GM19351 (cell line): Measurements from ENCODE around the gene BMP8B.

Experiments used
- ATAC-seq: cut with Tn5 transposase; IDR thresholded peaks from one replicate; pipeline ENCODE4 v1.9.1; 2021; ENCODE audit warnings: mild to moderate bottlenecking, moderate library complexity; ENCODE audit not compliant: unreplicated experiment

BMP8B gene

DNA sequence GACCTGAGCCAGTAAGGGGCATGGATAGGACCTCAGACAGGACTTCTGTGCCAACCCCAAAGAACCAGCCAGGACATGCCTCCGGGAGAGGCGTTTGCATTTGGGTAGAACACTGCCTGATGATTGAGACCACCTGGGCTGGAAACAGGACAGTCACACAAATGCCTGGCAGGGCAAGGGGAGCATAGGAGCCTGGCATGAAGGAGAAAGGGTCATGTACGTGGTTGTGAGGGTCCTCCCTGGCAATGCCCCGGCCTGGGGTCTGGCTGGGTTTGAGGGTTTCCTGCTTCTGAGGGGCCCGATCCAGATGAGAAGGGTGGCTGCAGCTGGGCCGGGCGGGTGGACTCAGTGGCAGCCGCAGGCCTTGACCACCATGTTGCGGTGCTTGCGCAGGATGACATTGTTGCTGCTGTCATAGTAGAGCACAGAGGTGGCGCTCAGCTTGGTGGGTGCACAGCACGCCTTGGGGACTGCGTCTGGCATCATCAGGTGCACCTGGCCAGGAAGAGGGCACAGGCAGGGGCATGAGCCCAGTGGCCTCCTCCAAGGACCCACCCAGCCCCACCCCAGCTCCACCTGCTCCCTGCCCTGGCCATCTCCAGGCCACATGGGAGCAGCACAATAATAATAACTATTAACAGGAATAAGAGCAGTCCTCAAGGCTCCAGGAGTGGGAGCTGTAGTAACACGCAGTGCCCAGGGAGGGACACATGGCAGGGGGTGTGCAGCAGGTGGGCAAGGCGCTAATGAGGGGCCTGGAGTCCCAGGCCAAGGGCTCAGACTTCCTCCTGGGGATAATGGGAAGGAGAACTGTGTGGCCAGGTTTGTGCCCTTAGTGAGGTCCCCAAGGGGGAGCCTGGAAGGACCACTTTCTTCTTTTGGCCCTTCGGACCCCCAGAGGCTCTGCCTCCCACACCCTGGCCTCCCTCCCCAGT, 28.3 kb downstream of the BMP8B start:
- ATAC-seq, result no peak

- no peak for ATAC-seq
These were observed 29.3 kb downstream of the BMP8B start for GRCh38 chr1:39759436-39759726.

DNA sequence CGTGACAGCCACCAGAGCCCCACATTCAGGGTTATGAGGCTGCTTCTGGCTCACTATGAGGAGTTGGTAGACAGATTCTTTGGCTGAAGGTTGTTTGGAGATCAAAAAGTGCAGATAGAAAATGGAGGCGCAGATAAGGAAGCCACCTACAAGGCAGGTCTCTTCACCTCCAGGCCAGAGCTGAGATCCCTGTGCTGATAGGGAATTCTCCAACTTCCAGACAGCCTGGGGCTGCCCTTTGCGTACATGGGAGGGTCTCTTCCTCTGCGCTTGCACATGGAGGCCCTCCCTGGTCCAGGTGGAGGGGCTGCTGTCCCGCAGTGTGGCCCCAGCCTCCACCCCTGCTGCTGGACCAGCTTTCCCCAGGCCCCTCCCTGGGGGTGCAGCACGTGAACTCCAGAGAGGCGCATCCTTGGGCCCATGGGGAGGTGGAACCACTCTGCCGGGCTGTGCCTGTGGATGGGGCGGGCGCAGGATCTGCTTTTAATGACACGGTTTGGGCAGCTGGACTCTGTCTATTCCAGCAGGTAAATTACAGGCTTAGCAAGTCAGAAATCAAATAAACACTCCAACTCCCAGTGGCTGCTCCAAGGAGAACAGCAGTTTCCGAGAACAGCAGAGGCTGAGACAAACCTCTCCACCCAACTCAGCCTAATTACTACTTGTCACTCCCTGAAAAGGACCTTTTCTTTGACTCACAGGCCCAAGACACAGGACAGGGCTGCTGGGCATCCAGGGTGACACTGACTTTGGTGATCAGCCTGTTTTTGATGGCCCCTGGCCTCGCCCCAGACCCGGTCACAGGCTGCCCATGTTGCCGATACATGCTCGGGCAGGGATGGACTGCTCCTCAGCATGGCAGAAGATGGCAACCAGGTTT, 29.9 kb downstream of the BMP8B start:
- no peak for ATAC-seq

DNA sequence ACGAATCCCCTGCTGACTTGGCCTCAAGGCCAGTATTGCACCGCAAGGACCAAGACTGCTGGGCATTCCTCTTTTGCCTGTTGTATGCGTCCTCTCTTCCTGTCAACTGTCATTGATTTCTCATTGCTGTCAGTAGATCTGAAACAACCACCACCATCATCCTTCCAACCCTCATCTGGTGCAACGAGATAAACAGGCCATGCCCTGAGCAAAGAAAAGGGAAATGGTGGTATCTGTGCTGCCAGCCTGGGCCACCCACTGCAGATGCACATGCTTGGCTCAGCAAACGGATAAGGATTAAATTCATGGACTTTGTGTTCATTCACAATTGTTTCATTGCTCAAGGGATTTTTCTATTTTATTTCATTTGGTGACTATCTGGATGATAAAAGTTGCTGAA, 31.2 kb downstream of the BMP8B start:
- ATAC-seq, result no peak

DNA sequence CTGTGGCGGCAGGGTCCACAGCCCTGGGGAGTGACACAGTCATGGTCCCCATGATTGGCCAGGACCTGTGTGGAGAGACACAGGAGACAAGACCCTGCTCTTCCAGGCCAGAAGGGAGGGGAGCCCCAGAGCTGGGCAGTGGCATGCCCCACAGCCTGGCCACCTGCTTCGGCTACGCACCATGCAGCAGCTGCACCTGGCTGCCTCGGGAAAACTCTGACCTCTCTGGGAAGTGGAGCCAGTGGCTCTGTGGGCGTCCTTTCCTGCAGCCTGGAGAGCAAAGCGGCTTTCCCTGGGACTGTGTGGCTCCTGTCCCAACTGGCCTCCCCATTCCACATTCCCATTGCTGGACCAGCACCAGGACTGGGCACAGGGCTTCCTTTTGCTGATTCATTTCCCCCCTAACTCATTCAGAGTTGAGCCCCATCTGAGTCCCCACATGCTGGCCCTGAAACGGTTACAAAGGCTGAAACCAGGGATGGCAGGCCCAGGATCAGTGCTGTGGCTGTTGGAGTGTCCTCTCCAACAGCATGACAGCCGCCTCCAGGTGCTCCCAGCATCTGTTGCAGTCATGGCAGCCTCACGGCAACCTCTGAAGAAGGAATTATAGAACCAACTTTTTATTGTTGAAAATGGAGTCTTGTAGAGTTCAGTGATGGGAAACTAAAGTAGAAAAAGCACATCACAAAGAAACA, 32.6 kb downstream of the BMP8B start:
- no peak for ATAC-seq

GRCh38 chr1:39754906-39755504, 33.7 kb downstream of the BMP8B start:
- no peak for ATAC-seq

DNA sequence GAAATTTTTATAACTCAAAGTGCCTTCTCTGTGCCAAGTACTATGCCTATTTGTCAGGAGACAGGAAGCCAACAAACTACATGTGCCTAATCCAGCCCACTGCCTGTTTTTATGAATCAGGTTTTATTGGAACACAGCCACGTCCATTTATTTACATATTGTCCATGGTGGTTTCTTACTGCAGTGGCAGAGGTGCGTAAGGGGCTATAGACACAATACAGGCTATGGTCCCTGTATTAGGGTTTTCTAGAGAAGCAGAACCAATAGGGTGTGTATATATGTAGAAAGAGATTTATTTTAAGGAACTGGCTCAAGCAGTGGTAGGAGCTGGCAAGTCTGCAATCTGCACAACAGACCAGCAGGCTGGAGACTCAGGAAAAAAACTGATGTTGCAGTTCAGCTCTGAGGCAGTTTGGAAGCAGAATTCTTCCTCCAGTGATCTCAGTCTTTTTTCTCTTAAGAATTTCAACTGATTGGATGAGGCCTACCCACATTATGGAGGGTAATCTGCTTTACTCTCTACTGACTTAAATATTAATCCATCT, 34.6 kb downstream of the BMP8B start:
- ATAC-seq, result no peak

DNA sequence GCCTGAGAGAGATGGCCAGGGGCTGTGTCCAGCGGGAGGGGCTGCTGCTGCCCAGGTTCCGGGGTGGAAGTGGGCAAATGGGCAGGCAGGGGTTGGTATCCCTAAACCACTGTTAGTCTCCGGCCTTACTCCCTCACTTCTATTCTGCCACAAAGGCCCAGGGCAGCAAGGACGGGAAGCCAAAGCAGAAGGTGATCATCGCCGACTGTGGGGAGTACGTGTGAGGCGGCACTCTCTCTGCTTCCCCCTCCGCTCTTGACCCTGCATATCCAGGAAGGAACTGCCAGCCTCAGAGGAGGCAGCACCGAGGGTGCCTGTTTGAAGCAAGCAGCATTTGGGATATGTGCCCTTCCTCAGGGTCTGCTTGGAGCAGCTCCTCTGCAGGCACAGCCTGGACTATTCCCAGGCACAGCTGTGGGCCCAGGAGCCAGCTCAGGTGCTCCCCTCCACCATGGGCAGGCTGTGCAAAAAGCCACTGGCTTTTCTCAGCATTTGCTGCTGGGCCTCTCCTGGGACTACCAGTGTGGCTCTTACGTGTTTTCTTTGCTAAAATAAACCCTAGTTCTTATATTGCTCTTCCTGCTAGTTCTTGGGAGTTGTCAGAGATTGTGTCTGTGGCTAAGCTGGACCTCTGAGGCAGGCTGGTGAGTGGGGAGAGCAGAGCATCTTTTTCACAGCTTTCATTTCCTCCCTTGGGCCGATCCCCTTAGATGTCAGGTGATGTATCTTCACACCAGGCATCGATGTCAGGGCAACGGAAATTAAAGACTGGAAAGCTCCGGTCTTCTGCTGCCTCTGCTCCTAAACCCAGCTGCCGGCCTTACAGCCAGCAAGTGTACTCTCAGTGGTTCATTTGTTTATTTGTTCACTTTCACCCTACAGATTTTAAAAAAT, 35.3 kb downstream of the BMP8B start:
- no peak for ATAC-seq

DNA sequence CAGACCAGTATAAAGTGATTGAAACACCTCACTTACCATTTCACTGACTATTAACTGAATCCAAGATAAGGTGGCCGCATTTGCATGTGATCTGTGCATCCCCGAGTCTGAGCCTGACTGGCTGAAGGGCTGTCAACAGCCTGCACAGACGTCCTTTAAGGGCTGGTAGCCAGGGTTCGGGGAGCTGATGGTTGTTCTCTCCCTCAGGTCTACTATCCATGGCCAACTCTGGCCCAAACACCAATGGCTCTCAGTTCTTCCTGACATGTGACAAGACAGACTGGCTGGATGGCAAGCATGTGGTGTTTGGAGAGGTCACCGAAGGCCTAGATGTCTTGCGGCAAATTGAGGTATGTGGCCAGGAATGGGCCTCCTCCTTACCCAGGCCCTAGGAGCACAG, 36.0 kb downstream of the BMP8B start:
- no peak for ATAC-seq

DNA sequence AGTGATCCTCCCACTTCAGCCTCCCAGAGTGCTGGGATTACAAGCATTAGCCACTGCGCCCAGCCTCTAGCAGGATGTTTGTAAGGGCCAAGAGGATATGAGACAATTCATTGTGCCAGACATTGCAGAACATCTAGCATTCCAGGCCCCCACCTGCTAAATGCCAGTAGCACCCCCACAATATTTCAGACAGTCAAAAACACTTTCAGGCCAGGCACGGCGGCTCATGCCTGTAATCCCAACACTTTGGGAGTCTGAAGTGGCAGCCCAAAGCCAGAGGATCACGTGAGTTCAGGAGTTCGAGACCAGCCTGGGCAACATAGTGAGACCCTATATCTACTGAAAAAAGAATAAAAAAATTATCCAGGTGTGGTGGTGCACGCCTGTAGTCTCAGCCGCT, 37.1 kb downstream of the BMP8B start:
- ATAC-seq, result no peak

- no peak for ATAC-seq
These were observed 43.5 kb downstream of the BMP8B start for GRCh38 chr1:39745016-39745670.

DNA sequence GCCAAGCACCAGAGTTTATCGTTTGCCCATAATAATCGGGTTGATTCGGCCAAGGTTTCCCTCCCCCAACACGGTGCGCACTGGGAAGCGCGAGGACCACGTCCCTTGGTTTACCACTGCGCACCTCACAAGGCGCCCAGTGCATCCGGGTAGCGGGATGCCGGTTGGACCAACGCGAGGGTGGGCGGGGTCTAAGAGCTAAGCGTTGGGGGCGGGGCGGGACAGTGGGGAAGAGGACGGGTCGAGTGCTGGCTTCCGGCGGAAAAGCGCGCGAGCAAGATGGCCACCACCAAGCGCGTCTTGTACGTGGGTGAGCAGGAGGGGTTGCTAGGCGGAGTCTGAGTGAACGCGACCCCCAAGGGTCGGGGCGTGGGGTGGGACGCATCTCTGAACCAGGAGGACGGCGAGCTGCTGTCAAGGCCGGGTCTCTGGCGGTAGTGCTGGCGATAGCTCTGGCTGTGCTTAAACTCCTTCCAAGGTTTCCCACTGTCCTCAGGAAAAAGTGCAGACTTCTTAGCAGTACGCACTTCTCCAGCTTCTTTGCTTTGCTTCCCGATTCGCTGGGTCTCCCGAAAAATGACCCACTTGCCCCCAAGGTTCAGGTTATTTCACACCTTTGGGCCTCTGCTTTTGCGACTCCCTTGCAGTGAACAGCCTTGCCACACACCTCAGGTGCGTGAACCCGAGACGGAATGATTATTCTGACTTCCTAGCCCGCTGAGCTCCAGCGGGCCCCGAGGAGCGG, 49.9 kb downstream of the BMP8B start, which contains the start of gene PPIE:
Gene PPIE, plus strand, starts transcription at position 261 of the 745 bp plus-strand sequence. Its CDS starts 19 bp downstream, at position 280.
- peak; percentile 93 for ATAC-seq

- ATAC-seq, result no peak
These were observed 51.0 kb downstream of the BMP8B start for GRCh38 chr1:39737546-39738169.

DNA sequence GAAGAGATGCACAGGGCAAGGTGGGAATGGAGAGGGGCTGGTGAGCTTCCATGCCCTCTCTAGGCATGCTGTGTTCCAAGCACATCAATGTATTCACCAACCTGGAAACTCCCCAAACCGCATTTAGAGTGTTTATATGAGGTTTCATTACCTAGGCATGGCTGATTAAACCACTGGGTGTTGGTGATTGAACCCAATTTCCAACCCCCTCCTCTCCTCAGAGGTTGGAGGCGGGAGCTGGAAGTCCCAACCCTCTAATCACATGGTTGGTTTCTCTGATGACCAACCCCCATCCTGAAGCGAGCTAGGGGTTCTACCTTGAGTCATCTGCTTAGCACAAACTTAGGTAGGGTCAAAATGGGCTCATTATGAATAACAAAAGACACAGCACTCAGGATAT, 52.9 kb downstream of the BMP8B start:
- ATAC-seq, result no peak

DNA sequence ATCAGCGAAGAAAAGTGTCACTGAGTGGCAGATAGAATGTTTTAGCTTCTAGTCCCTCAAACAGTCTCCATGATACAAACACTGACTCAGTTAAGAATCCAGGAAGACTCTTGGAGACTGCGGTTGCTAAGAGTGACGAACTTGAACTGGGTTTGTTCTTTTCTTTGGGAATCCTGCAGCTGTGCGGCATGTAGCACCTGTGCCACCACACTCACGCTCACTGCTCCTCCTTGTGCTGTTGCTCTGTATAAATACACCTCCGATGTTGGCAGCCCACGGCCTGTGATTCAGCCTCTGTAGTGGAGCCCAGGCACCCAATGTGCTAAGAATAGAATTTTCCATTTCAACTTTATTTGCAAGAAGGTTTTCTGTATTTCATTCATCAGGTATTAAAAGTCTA, 55.5 kb downstream of the BMP8B start:
- no peak for ATAC-seq

DNA sequence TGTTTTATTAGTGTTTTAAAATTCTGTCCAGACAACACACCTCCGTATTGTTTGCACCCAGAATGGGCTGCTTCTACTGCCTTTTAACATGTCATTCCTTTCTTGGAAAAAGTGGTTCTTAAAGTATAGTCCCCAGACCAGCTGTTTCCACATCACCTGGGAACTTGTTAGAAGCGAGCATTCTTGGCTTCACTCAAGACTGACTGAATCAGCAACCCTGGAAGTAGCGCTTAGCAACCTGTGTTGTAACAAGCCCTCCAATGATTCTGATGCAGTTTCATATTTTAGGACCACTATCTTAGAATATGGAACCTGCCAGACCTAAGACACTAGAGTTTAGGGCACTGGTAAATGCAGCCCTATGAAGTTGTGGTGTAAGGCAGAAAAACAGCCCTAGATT, 55.9 kb downstream of the BMP8B start:
- no peak for ATAC-seq

DNA sequence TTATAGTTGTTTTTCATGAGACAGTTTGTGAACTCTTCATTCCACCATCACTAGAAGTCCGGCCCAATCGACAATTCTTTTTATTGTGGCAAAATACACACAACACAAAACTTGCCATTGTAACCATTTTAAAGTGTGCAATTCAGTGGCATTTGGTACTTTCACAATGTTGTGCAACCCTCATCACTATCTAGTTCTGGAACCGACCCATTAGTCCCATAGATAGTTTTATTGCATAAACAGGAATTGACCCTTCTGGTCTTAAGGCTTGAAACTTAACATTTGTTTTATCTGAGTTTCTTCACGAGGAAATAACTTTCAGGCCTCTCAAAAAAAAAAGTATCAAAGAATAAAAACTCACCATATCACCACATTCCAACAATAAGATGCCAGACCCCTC, 58.8 kb downstream of the BMP8B start:
- no peak for ATAC-seq

GRCh38 chr1:39729030-39729429, 59.6 kb downstream of the BMP8B start:
- no peak for ATAC-seq
